ENCODE results near the gene ELMOD3.

- TF ChIP-seq CTCF (IDR thresholded peaks at IDR 0.05 in 8 of 11, conservative IDR thresholded peaks at IDR 0.05 in 3 of 11): peak; percentile 28 to 82 (median 56)
- TF ChIP-seq POLR2A (IDR thresholded peaks at IDR 0.05): no peak
Measured at GRCh38 chr2:85390941-85391669, 36.5 kb downstream of the ELMOD3 start.
